Measurements from ENCODE around the gene SEM1.

DNA sequence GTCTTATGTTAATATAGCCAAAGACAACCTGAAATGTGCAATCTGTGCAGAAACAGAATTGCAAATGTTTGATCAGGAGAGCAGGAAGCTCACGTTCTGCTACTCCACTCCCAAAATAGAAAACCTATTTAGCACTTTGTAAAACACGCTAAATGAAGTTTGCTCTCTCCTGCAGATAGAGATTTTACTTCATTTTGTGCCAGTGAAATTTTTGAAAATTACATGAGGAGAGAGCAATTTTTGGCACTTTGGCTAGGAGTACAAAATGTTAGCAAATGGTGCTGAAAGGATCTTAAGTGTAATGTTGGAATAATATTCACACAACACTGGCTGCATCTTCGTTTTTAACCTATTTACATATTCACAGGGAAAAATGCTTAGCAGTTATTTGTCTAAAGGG, 61.9 kb downstream of the SEM1 start:
- TF ChIP-seq CTCF (IDR thresholded peaks at IDR 0.05), result no peak
- TF ChIP-seq POLR2A (IDR thresholded peaks at IDR 0.05), result no peak

All from lower leg skin (tissue), 3 donors.